GM10266 (cell line): ENCODE data around the gene NHSL2.

Source experiments
- DNase-seq: peaks from one replicate; pipeline ENCODE4 v3.0.0; 2012; ENCODE audit errors: extremely low spot score
- CTCF ChIP-seq: IDR thresholded peaks from 2 replicates; pipeline ENCODE4 v1.5.1; 2012; ENCODE audit warnings: mild to moderate bottlenecking, low read depth; ENCODE audit not compliant: control insufficient read depth, insufficient read depth; ENCODE audit errors: missing control alignments

The NHSL2 gene

GRCh38 chrX:72110876-72111708 lies 200.4 kb downstream of the NHSL2 start:
- no peak for TF ChIP-seq CTCF
- no peak for DNase-seq

GRCh38 chrX:72113461-72113860 lies 202.8 kb downstream of the NHSL2 start:
- DNase-seq, result no peak
- no peak for TF ChIP-seq CTCF

GRCh38 chrX:72114306-72114705 lies 203.7 kb downstream of the NHSL2 start:
- DNase-seq, result no peak
- no peak for TF ChIP-seq CTCF

- no peak for TF ChIP-seq CTCF
- no peak for DNase-seq
Measured at GRCh38 chrX:72114807-72115206, 204.2 kb downstream of the NHSL2 start.

GRCh38 chrX:72115380-72115779 lies 204.7 kb downstream of the NHSL2 start:
- no peak for DNase-seq
- no peak for TF ChIP-seq CTCF

GRCh38 chrX:72117636-72118210 lies 207.1 kb downstream of the NHSL2 start:
- no peak for DNase-seq
- no peak for TF ChIP-seq CTCF

- no peak for DNase-seq
- no peak for TF ChIP-seq CTCF
Measured at GRCh38 chrX:72120837-72121236, 210.2 kb downstream of the NHSL2 start.
